ENCODE data around the gene TMEM59.
A peak's percentile ranks its signal among the peaks of the same experiment; 100 is the strongest.
"Not testable (repeated sequence)": the region's sequence is repeated elsewhere in the genome, so short reads cannot be mapped to it uniquely, and the experiment has no call there.

Gene TMEM59

DNA sequence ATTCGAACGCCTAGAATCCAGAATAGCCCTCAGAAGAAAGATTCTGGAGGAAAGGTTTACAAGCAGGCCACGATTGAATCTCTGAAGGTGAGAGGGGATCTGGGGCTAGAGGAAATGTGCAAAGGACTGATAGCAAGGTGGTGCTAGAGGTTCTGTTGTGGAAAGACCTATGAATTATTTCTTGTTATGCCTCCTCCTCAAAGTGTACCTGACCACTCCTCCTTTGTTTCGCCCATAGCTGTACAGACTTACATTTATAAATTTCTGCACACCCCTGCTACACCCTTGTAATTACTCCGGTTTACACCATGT is 1.4 kb upstream of the TMEM59 start:
- H3K27ac ChIP-seq (ENCODE audit: insufficient read depth in 1 of 2, low read depth in 1 of 2, low read length in 2 of 2, poor library complexity in 1 of 2, severe bottlenecking in 2 of 2): peak overlapping the region; percentile 91 to 96
- 4% methylated on average over 4 of the region's 5 CpGs for WGBS (ENCODE audit: insufficient coverage)
- DNase-seq: peak; percentile 40 to 89 (median 74)
- ChIA-PET CTCF (interaction anchor here (1.2 to 1.6 kb wide), 3 partner anchors 14 to 27 kb away, joined by 3 to 6 read pairs (median 4); no protein-coding TSS in a partner anchor), POLR2A (no interaction called here)
- H3K4me1 ChIP-seq (ENCODE audit: control extremely low read depth in 1 of 4, control insufficient read depth in 4 of 4, insufficient read depth in 4 of 4, low read length in 3 of 4): peaks cover 11 to 43% (median 27%) of the 10 kb centered on the region in 4 experiments
- no peaks in the 10 kb centered on the region for H3K27me3 ChIP-seq (replicated peaks in 2 of 5; ENCODE audit: control insufficient read depth in 4 of 5, insufficient read depth in 5 of 5, low read length in 4 of 5)
- H3K4me3 ChIP-seq (ENCODE audit: control insufficient read depth in 1 of 7, extremely low read depth in 1 of 7, insufficient read depth in 4 of 7, low read depth in 2 of 7, low read length in 6 of 7): peak overlapping the region in 6 of 7 experiments; percentile 65 to 100 (median 97)
- no peaks in the 10 kb centered on the region for H3K9me3 ChIP-seq (ENCODE audit: control extremely low read depth in 1 of 5, control insufficient read depth in 4 of 5, insufficient read depth in 2 of 5, low read depth in 1 of 5, low read length in 4 of 5)
- peaks cover 0 to 13% (median 5%) of the 10 kb centered on the region in 4 experiments for H3K36me3 ChIP-seq (ENCODE audit: control insufficient read depth in 4 of 4, insufficient read depth in 4 of 4, low read length in 3 of 4)

DNA sequence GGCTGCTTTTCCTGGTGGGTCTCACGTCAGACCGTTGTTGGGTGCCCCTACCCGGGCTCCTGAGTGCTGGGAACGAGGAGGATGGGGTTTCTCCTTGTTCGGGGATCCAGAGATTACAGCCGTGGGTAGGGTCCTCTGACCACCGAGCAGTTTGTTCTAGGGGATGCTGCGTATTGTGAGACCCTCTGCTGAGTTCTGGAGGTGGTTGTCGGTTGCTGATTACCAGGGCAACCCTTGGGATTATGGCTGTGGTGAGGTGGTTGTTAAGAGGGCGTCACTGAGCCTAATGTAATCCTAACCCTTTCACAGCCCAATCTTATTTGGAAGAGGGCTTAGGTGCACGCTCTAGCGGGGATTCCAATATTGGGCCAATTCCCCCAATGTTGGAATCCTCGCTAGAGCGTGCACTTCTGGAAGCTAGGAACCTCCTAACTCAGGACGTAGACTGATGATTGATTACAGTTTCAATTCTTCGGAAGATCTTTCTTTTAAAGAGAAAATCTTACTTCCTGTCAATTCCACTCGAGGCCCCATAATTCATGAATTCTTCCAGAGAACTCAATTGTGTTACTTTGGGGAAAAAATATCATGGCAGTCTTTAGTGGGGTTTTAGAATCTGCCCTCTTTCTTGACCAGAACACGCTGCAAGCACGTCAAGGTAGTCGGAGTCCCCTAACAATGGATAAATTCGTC is 887 bp upstream of the TMEM59 start:
- DNase-seq: peak in 2 of 3 donors; percentile 14 to 61
- 0% methylated on average over 16 of the region's 21 CpGs for WGBS (ENCODE audit: insufficient coverage)

DNA sequence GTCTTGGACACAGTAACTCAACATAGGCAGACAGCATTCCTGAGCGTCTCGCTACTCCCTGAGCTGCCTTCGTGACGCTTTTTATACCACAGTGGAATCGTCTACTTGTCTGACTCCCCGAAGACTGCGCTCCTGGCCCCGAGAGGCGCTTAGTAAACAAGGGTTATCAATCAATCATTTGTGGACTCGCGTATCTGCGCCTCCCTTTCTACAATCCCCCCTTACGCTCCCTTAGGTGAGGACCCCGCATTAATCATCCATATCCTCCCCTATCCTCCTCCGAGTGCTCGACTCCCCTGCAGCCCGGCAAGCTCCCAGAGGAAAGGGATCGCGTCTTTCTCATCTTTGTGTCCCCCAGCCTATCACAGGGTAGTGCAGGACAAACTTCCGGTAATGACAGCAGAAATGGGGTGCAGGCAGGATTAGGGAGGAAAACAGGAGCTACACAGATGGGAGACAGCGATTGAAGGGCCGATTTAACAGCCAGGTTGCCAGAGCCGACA is 522 bp downstream of the TMEM59 start:
- CTCF ChIA-PET: interaction anchor here (3.0 kb wide), 1 partner anchor 10 kb away, joined by 15 read pairs; no protein-coding TSS in a partner anchor

More for the DNA sequence above, 887 bp upstream of the TMEM59 start:
- Histone ChIP-seq H3K9me3 (ENCODE audit: control extremely low read depth in 1 of 5, control insufficient read depth in 4 of 5, insufficient read depth in 2 of 5, low read depth in 1 of 5, low read length in 4 of 5) (no peaks in the 10 kb centered on the region), H3K4me3 (ENCODE audit: control insufficient read depth in 1 of 7, extremely low read depth in 1 of 7, insufficient read depth in 4 of 7, low read depth in 2 of 7, low read length in 6 of 7) (peak overlapping the region; percentile 61 to 100 (median 97)), H3K27ac (ENCODE audit: insufficient read depth in 1 of 2, low read depth in 1 of 2, low read length in 2 of 2, poor library complexity in 1 of 2, severe bottlenecking in 2 of 2) (peak overlapping the region; percentile 91 to 96), H3K27me3 (replicated peaks in 2 of 5; ENCODE audit: control insufficient read depth in 4 of 5, insufficient read depth in 5 of 5, low read length in 4 of 5) (no peaks in the 10 kb centered on the region), H3K4me1 (ENCODE audit: control extremely low read depth in 1 of 4, control insufficient read depth in 4 of 4, insufficient read depth in 4 of 4, low read length in 3 of 4) (peaks cover 11 to 47% (median 28%) of the 10 kb centered on the region in 4 experiments), H3K36me3 (ENCODE audit: control insufficient read depth in 4 of 4, insufficient read depth in 4 of 4, low read length in 3 of 4) (peaks cover 0 to 12% (median 5%) of the 10 kb centered on the region in 4 experiments)
- POLR2A ChIA-PET: interaction anchor here (1.0 to 1.1 kb wide), 2 partner anchors 108 to 216 kb away, joined by 3 read pairs; partner anchors contain the start of genes IFT25 and NDC1
- CTCF ChIA-PET: interaction anchor here (1.3 to 3.0 kb wide), 2 partner anchors 11 to 14 kb away, joined by 6 to 15 read pairs; no protein-coding TSS in a partner anchor

GRCh38 chr1:54051933-54052430 is 1.0 kb downstream of the TMEM59 start:
- Histone ChIP-seq H3K4me3 (ENCODE audit: control insufficient read depth in 1 of 7, extremely low read depth in 1 of 7, insufficient read depth in 4 of 7, low read depth in 2 of 7, low read length in 6 of 7) (peak overlapping the region; percentile 94 to 100 (median 98)), H3K4me1 (ENCODE audit: control extremely low read depth in 1 of 4, control insufficient read depth in 4 of 4, insufficient read depth in 4 of 4, low read length in 3 of 4) (peaks cover 11 to 64% (median 36%) of the 10 kb centered on the region in 4 experiments), H3K36me3 (ENCODE audit: control insufficient read depth in 4 of 4, insufficient read depth in 4 of 4, low read length in 3 of 4) (no peaks in the 10 kb centered on the region), H3K27ac (ENCODE audit: insufficient read depth in 1 of 2, low read depth in 1 of 2, low read length in 2 of 2, poor library complexity in 1 of 2, severe bottlenecking in 2 of 2) (peak overlapping the region; percentile 85 to 96), H3K27me3 (replicated peaks in 2 of 5; ENCODE audit: control insufficient read depth in 4 of 5, insufficient read depth in 5 of 5, low read length in 4 of 5) (no peaks in the 10 kb centered on the region), H3K9me3 (ENCODE audit: control extremely low read depth in 1 of 5, control insufficient read depth in 4 of 5, insufficient read depth in 2 of 5, low read depth in 1 of 5, low read length in 4 of 5) (no peaks in the 10 kb centered on the region)
- DNase-seq: no peak
- ChIA-PET POLR2A (interaction anchor here (0.6 kb wide), 1 partner anchor 82 kb away, joined by 3 read pairs; no protein-coding TSS in a partner anchor), CTCF (interaction anchor here (3.0 kb wide), 1 partner anchor 9 kb away, joined by 15 read pairs; no protein-coding TSS in a partner anchor)
- WGBS (ENCODE audit: insufficient coverage): 7% methylated on average over 3 of the region's 8 CpGs

More for the DNA sequence above, 522 bp downstream of the TMEM59 start:
- WGBS (ENCODE audit: insufficient coverage): 0% methylated on average over 17 of the region's 23 CpGs
- POLR2A ChIA-PET: interaction anchor here (0.7 to 1.1 kb wide), 4 partner anchors 9 to 214 kb away, joined by 3 to 6 read pairs (median 3); partner anchors contain the start of genes IFT25 and NDC1
- Histone ChIP-seq H3K27me3 (replicated peaks in 2 of 5; ENCODE audit: control insufficient read depth in 4 of 5, insufficient read depth in 5 of 5, low read length in 4 of 5) (no peaks in the 10 kb centered on the region), H3K27ac (ENCODE audit: insufficient read depth in 1 of 2, low read depth in 1 of 2, low read length in 2 of 2, poor library complexity in 1 of 2, severe bottlenecking in 2 of 2) (peak overlapping the region; percentile 85 to 96), H3K9me3 (ENCODE audit: control extremely low read depth in 1 of 5, control insufficient read depth in 4 of 5, insufficient read depth in 2 of 5, low read depth in 1 of 5, low read length in 4 of 5) (no peaks in the 10 kb centered on the region), H3K36me3 (ENCODE audit: control insufficient read depth in 4 of 4, insufficient read depth in 4 of 4, low read length in 3 of 4) (peaks cover 0 to 2% (median under 1%) of the 10 kb centered on the region in 4 experiments), H3K4me1 (ENCODE audit: control extremely low read depth in 1 of 4, control insufficient read depth in 4 of 4, insufficient read depth in 4 of 4, low read length in 3 of 4) (peaks cover 11 to 60% (median 34%) of the 10 kb centered on the region in 4 experiments), H3K4me3 (ENCODE audit: control insufficient read depth in 1 of 7, extremely low read depth in 1 of 7, insufficient read depth in 4 of 7, low read depth in 2 of 7, low read length in 6 of 7) (peak overlapping the region; percentile 94 to 100 (median 98))
- peak; percentile 14 to 65 (median 46) for DNase-seq

DNA sequence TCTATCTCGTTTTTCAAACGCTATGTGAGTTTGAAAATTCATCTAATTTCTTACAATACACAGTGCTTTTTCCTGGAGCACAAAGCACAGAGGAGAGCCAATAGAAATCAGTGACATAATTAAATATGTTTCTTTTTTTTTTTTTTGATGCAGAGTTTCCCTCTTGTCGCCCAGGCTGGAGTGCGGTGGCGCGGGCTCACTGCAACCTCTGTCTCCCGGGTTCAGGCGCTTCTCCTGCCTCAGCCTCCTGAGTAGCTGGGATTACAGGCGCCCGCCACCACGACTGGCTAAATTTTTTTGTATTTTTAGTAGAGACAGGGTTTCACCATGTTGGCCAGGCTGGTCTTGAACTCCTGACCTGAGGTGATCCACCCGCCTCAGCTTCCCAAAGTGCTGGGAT is 2.6 kb downstream of the TMEM59 start:
- H3K27ac ChIP-seq (ENCODE audit: insufficient read depth in 1 of 2, low read depth in 1 of 2, low read length in 2 of 2, poor library complexity in 1 of 2, severe bottlenecking in 2 of 2); H3K36me3 ChIP-seq (ENCODE audit: control insufficient read depth in 4 of 4, insufficient read depth in 4 of 4, low read length in 3 of 4); POLR2A ChIA-PET; DNase-seq; H3K9me3 ChIP-seq (ENCODE audit: control extremely low read depth in 1 of 5, control insufficient read depth in 4 of 5, insufficient read depth in 2 of 5, low read depth in 1 of 5, low read length in 4 of 5); H3K27me3 ChIP-seq (replicated peaks in 2 of 5; ENCODE audit: control insufficient read depth in 4 of 5, insufficient read depth in 5 of 5, low read length in 4 of 5): not testable (repeated sequence)
- H3K4me1 ChIP-seq (ENCODE audit: control extremely low read depth in 1 of 4, control insufficient read depth in 4 of 4, insufficient read depth in 4 of 4, low read length in 3 of 4): peaks cover 9 to 59% (median 36%) of the 10 kb centered on the region in 4 experiments
- H3K4me3 ChIP-seq (ENCODE audit: control insufficient read depth in 1 of 7, extremely low read depth in 1 of 7, insufficient read depth in 4 of 7, low read depth in 2 of 7, low read length in 6 of 7): peak overlapping the region in 1 of 7 experiments; percentile 15
- WGBS (ENCODE audit: insufficient coverage): 100% methylated on average over 5 of the region's 12 CpGs
- CTCF ChIA-PET: interaction anchor here (1.1 to 1.3 kb wide), 2 partner anchors 19 to 30 kb away, joined by 3 read pairs; no protein-coding TSS in a partner anchor

- ChIA-PET CTCF (interaction anchor here (1.3 to 1.4 kb wide), 2 partner anchors 22 to 501 kb away, joined by 3 read pairs; partner anchors contain the start of gene ACOT11), POLR2A (no interaction called here)
- H3K36me3 ChIP-seq (ENCODE audit: control insufficient read depth in 4 of 4, insufficient read depth in 4 of 4, low read length in 3 of 4): peaks cover 3 to 18% (median 14%) of the 10 kb centered on the region in 4 experiments
- H3K27ac ChIP-seq (ENCODE audit: insufficient read depth in 1 of 2, low read depth in 1 of 2, low read length in 2 of 2, poor library complexity in 1 of 2, severe bottlenecking in 2 of 2): peak overlapping the region in 1 of 2 experiments; percentile 71
- no peaks in the 10 kb centered on the region for H3K9me3 ChIP-seq (ENCODE audit: control extremely low read depth in 1 of 5, control insufficient read depth in 4 of 5, insufficient read depth in 2 of 5, low read depth in 1 of 5, low read length in 4 of 5)
- peak in 2 of 3 donors; percentile 18 to 24 for DNase-seq
- no peaks in the 10 kb centered on the region for H3K27me3 ChIP-seq (replicated peaks in 2 of 5; ENCODE audit: control insufficient read depth in 4 of 5, insufficient read depth in 5 of 5, low read length in 4 of 5)
- peaks cover 4 to 40% (median 22%) of the 10 kb centered on the region in 4 experiments for H3K4me1 ChIP-seq (ENCODE audit: control extremely low read depth in 1 of 4, control insufficient read depth in 4 of 4, insufficient read depth in 4 of 4, low read length in 3 of 4)
- WGBS (ENCODE audit: insufficient coverage): 93% methylated on average over 2 of the region's 5 CpGs
- peak overlapping the region in 2 of 7 experiments; percentile 4 to 48 for H3K4me3 ChIP-seq (ENCODE audit: control insufficient read depth in 1 of 7, extremely low read depth in 1 of 7, insufficient read depth in 4 of 7, low read depth in 2 of 7, low read length in 6 of 7)
Observed at GRCh38 chr1:54047384-54048305, 5.4 kb downstream of the TMEM59 start.
